Dermis lymphatic vessel endothelial cell (primary cell): ENCODE measurements around the gene ZNF816. TPM values are rescaled to one million over a fixed set of nuclear protein-coding genes. Genes with fewer than 3 reads are reported as not detected.

Experiments
- total RNA-seq: library from RNA; depleted of rRNA; stranded (reverse); fragments of >200 nt; gene quantifications from 2 replicates; pipeline ENCODE4 v1.2.1, GENCODE V29; 2014

The ZNF816 gene
- total RNA-seq, result 5.0 and 8.9 TPM in 2 replicates

GRCh38 chr19:52962394-52963246 is at the start of gene ZNF816:
Gene ZNF816, minus strand, starts transcription at chr19:52962881. Its CDS starts 6,792 bp downstream, at chr19:52956089.

GRCh38 chr19:52922841-52923777 is 39.6 kb downstream of the ZNF816 start, which contains the start of gene ZNF888:
Gene ZNF888, minus strand, starts transcription at chr19:52923428. Its CDS starts 5,555 bp downstream, at chr19:52917873.

Other genes starting within 250 kb of the ZNF816 start
- 5.4 and 8.4 TPM in 2 replicates for gene ZNF611, start 227.8 kb downstream of the ZNF816 start, total RNA-seq
- gene ZNF600, start 176.1 kb downstream of the ZNF816 start, total RNA-seq, result 2.1 and 4.0 TPM in 2 replicates
- gene ZNF28, start 141.2 kb downstream of the ZNF816 start, total RNA-seq, result 17.1 and 18.0 TPM in 2 replicates
- gene ZNF468, start 105.3 kb downstream of the ZNF816 start, total RNA-seq, result 16.1 and 24.7 TPM in 2 replicates
- gene ZNF320, start 65.2 kb downstream of the ZNF816 start, total RNA-seq, result 4.8 and 9.5 TPM in 2 replicates
- gene ZNF888, start 39.5 kb downstream of the ZNF816 start, total RNA-seq, result 4.4 and 5.7 TPM in 2 replicates
- gene ERVV-1, start 51.0 kb upstream of the ZNF816 start, total RNA-seq, result not detected in 2 replicates
- not detected in 2 replicates for gene ERVV-2, start 81.9 kb upstream of the ZNF816 start, total RNA-seq
- gene ZNF160, start 140.5 kb upstream of the ZNF816 start, total RNA-seq, result 16.9 and 18.7 TPM in 2 replicates
- under 0.01 and 0.60 TPM in 2 replicates for gene ZNF415, start 170.0 kb upstream of the ZNF816 start, total RNA-seq
- 4.4 and 6.8 TPM in 2 replicates for gene ZNF347, start 196.2 kb upstream of the ZNF816 start, total RNA-seq
- gene ZNF665, start 230.5 kb upstream of the ZNF816 start, total RNA-seq, result 1.4 and 2.5 TPM in 2 replicates